Measurements from ENCODE around the gene OPRD1. TPM values are rescaled to one million over a fixed set of nuclear protein-coding genes. Genes with fewer than 3 reads are reported as not detected.
"Not testable (repeated sequence)": the region's sequence is repeated elsewhere in the genome, so short reads cannot be mapped to it uniquely, and the experiment has no call there.

OPRD1 gene
- total RNA-seq, 4 donors from 2014 or later: not detected

GRCh38 chr1:28833381-28833780 is 21.4 kb downstream of the OPRD1 start:
- no peaks in the 10 kb centered on the region for H3K36me3 ChIP-seq
- DNase-seq: no peak
- H3K4me3 ChIP-seq: no peak overlapping the region
- TF ChIP-seq POLR2A (IDR thresholded peaks at IDR 0.05) (no peak), CTCF (IDR thresholded peaks at IDR 0.05) (no peak)
- no peak overlapping the region for H3K27ac ChIP-seq
- H3K4me1 ChIP-seq: no peaks in the 10 kb centered on the region
- intact Hi-C loops (cut with DNase I): no loop called here
- H3K27me3 ChIP-seq: peaks cover 0 to 18% (median 0%) of the 10 kb centered on the region in 4 donors
- no peaks in the 10 kb centered on the region for H3K9me3 ChIP-seq
- 77% methylated on average over 6 to 7 of the region's 7 CpGs for WGBS, 2 donors

- DNase-seq: no peak
- Histone ChIP-seq H3K27ac (no peak overlapping the region), H3K4me3 (no peak overlapping the region), H3K27me3 (peaks cover 0 to 22% (median 0%) of the 10 kb centered on the region in 4 donors), H3K36me3 (no peaks in the 10 kb centered on the region), H3K4me1 (no peaks in the 10 kb centered on the region), H3K9me3 (no peaks in the 10 kb centered on the region)
- no peak for TF ChIP-seq POLR2A (IDR thresholded peaks at IDR 0.05)
- TF ChIP-seq CTCF (IDR thresholded peaks at IDR 0.05): no peak
- whole genome bisulfite sequencing, 2 donors: 15 to 36% methylated on average over 3 to 4 of the region's 4 CpGs
- intact Hi-C loops (cut with DNase I): no loop called here
Observed at GRCh38 chr1:28835237-28835650, 23.3 kb downstream of the OPRD1 start.

- 86 to 90% methylated on average over 15 of the region's 15 CpGs for WGBS, 2 donors
- DNase-seq: no peak
- Histone ChIP-seq H3K36me3 (no peaks in the 10 kb centered on the region), H3K27me3 (peaks cover 0 to 23% (median 0%) of the 10 kb centered on the region in 4 donors), H3K4me3 (no peak overlapping the region), H3K4me1 (no peaks in the 10 kb centered on the region), H3K9me3 (no peaks in the 10 kb centered on the region), H3K27ac (no peak overlapping the region)
- TF ChIP-seq CTCF (IDR thresholded peaks at IDR 0.05) (no peak), POLR2A (IDR thresholded peaks at IDR 0.05) (no peak)
- intact Hi-C loops (cut with DNase I): no loop called here
Observed at GRCh38 chr1:28836421-28836956, 24.5 kb downstream of the OPRD1 start.

GRCh38 chr1:28840928-28841544 is 29.1 kb downstream of the OPRD1 start:
- 76 to 88% methylated on average over 5 to 6 of the region's 8 CpGs for WGBS, 2 donors
- Histone ChIP-seq H3K27ac (no peak overlapping the region), H3K4me3 (no peak overlapping the region), H3K36me3 (no peaks in the 10 kb centered on the region), H3K9me3 (no peaks in the 10 kb centered on the region), H3K27me3 (peaks cover 0 to 23% (median 0%) of the 10 kb centered on the region in 4 donors), H3K4me1 (no peaks in the 10 kb centered on the region)
- TF ChIP-seq POLR2A (IDR thresholded peaks at IDR 0.05): no peak
- no peak for TF ChIP-seq CTCF (IDR thresholded peaks at IDR 0.05)
- DNase-seq: no peak
- intact Hi-C loops (cut with DNase I): no loop called here

- no peaks in the 10 kb centered on the region for H3K9me3 ChIP-seq
- no peaks in the 10 kb centered on the region for H3K4me1 ChIP-seq
- WGBS, 2 donors: 53 to 58% methylated on average over 7 to 8 of the region's 8 CpGs
- H3K36me3 ChIP-seq: no peaks in the 10 kb centered on the region
- no peak for DNase-seq
- TF ChIP-seq CTCF (IDR thresholded peaks at IDR 0.05) (peak in 1 of 6 experiments; percentile 10), POLR2A (IDR thresholded peaks at IDR 0.05) (no peak)
- H3K27ac ChIP-seq: no peak overlapping the region
- H3K27me3 ChIP-seq: no peaks in the 10 kb centered on the region
- intact Hi-C loops (cut with DNase I): no loop called here
- H3K4me3 ChIP-seq: no peak overlapping the region
Observed at GRCh38 chr1:28845786-28846543, 34.0 kb downstream of the OPRD1 start.

GRCh38 chr1:28847207-28847606 is 35.2 kb downstream of the OPRD1 start:
- WGBS, 2 donors: 83 to 86% methylated on average over 2 to 6 of the region's 6 CpGs
- DNase-seq; H3K9me3 ChIP-seq; H3K36me3 ChIP-seq; H3K4me1 ChIP-seq; H3K27ac ChIP-seq; intact Hi-C loops (cut with DNase I); H3K4me3 ChIP-seq; H3K27me3 ChIP-seq: not testable (repeated sequence)

Measured in esophagus squamous epithelium (tissue), 5 donors.